ENCODE measurements around the gene SUCNR1. TPM values are rescaled to one million over a fixed set of nuclear protein-coding genes. Genes with fewer than 3 reads are reported as not detected.

SUCNR1 gene
- total RNA-seq, 1 experiment from 2014 or later: not detected

DNA sequence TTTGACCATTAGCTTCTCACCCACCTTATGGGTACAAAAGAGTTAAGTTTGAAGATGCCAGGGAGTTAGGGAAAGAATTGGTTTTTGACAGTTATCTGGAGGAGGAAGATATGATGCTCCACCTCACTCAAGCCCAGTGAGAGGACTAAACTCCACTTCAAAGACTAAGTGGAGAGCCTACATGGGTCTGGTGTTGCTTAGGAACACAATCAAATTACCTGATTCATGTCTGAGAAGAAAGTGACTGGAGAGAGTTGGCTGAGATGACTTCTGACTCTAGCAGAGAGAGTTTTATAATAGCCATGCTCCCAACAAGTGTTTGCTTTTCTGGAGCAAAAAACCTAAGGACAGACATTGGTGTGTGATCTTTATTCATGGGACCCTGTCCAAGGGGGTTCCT is 43.3 kb downstream of the SUCNR1 start:
- Mint-ChIP-seq H3K9me3 (ENCODE audit: unreplicated experiment) (no peaks in the 10 kb centered on the region), H3K27me3 (ENCODE audit: insufficient read depth, unreplicated experiment) (no peaks in the 10 kb centered on the region), H3K27ac (ENCODE audit: low read depth, unreplicated experiment) (no peak overlapping the region), H3K4me3 (ENCODE audit: unreplicated experiment) (no peak overlapping the region), H3K4me1 (ENCODE audit: insufficient read depth, unreplicated experiment) (no peaks in the 10 kb centered on the region), H3K36me3 (ENCODE audit: insufficient read depth, unreplicated experiment) (no peaks in the 10 kb centered on the region)
- BruUV-seq (replicated peaks): no TSS peak
- DNase-seq (ENCODE audit: unreplicated experiment): no peak
- CTCF ChIA-PET: interaction anchor here (0.5 to 1.0 kb wide), 8 partner anchors 79 to 965 kb away, joined by 3 to 5 read pairs (median 3); no protein-coding TSS in a partner anchor
- POLR2A ChIA-PET: no interaction called here
- no peak for TF ChIP-seq CTCF (IDR thresholded peaks at IDR 0.05; ENCODE audit: unreplicated experiment)
- intact Hi-C loops (cut with micrococcal nuclease): loop anchor here (5.0 kb wide), 2 partner anchors 689 to 749 kb away; no protein-coding TSS in a partner anchor

DNA sequence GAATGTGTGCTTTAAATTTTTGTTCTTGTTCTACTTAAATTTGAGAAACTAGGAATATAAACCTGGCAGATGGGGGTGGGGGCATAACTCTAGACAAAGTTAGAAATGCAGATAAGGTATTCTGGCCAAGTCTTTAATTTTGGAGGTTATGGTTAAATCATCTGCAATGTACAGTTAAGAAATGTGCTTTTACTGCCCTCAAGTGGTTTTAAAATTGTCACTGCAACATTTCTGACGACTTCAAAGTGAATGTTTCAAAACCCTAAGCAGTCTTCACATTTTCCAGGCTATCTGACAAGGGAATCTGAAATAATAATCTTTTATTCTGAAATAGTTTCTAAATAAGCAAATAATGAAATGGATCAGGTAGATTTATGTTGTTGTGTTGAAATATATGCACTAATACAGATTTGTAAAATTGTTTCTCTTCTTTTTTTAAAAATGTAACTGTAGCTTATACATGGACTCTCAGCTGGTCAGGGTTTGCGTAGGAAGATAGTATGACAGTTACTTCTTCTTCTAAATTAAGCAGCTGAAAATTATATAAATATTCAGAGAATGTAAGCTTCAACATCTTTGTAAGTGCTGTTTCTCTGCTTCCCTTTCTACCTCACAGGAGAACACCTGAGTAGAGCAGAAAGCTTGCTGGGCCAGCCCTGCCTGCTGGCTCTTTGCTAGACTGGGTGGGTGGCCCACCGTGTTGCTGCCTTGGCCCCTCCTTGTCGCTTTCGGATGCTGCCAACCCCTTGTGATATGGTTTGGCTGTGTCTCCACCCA is 45.0 kb downstream of the SUCNR1 start:
- Mint-ChIP-seq H3K9me3 (ENCODE audit: unreplicated experiment) (no peaks in the 10 kb centered on the region), H3K27me3 (ENCODE audit: insufficient read depth, unreplicated experiment) (no peaks in the 10 kb centered on the region), H3K27ac (ENCODE audit: low read depth, unreplicated experiment) (no peak overlapping the region), H3K4me3 (ENCODE audit: unreplicated experiment) (no peak overlapping the region), H3K4me1 (ENCODE audit: insufficient read depth, unreplicated experiment) (no peaks in the 10 kb centered on the region), H3K36me3 (ENCODE audit: insufficient read depth, unreplicated experiment) (no peaks in the 10 kb centered on the region)
- no TSS peak for BruUV-seq (replicated peaks)
- intact Hi-C loops (cut with micrococcal nuclease): loop anchor here (1.0 to 5.0 kb wide), 6 partner anchors 79 to 751 kb away; no protein-coding TSS in a partner anchor
- POLR2A ChIA-PET: interaction anchor here (0.5 kb wide), 1 partner anchor 9 kb away, joined by 4 read pairs; no protein-coding TSS in a partner anchor
- TF ChIP-seq CTCF (IDR thresholded peaks at IDR 0.05; ENCODE audit: unreplicated experiment): peak; percentile 70
- peak; percentile 50 for DNase-seq (ENCODE audit: unreplicated experiment)
- CTCF ChIA-PET: interaction anchor here (0.6 to 4.1 kb wide), 26 partner anchors 8 to 693 kb away, joined by 3 to 38 read pairs (median 4); no protein-coding TSS in a partner anchor

GRCh38 chr3:151919030-151919328 is 45.5 kb downstream of the SUCNR1 start:
- H3K4me1 Mint-ChIP-seq (ENCODE audit: insufficient read depth, unreplicated experiment): peaks cover 5% of the 10 kb centered on the region
- ChIA-PET CTCF (interaction anchor here (0.5 to 4.1 kb wide), 27 partner anchors 8 to 694 kb away, joined by 3 to 38 read pairs (median 4); no protein-coding TSS in a partner anchor), POLR2A (interaction anchor here (0.6 kb wide), 1 partner anchor 125 kb away, joined by 3 read pairs; no protein-coding TSS in a partner anchor)
- no peak overlapping the region for H3K27ac Mint-ChIP-seq (ENCODE audit: low read depth, unreplicated experiment)
- H3K4me3 Mint-ChIP-seq (ENCODE audit: unreplicated experiment): no peak overlapping the region
- BruUV-seq (replicated peaks): no TSS peak
- H3K36me3 Mint-ChIP-seq (ENCODE audit: insufficient read depth, unreplicated experiment): no peaks in the 10 kb centered on the region
- no peaks in the 10 kb centered on the region for H3K9me3 Mint-ChIP-seq (ENCODE audit: unreplicated experiment)
- no peak for DNase-seq (ENCODE audit: unreplicated experiment)
- TF ChIP-seq CTCF (IDR thresholded peaks at IDR 0.05; ENCODE audit: unreplicated experiment): no peak
- intact Hi-C loops (cut with micrococcal nuclease): loop anchor here (5.0 kb wide), 2 partner anchors 692 to 752 kb away; no protein-coding TSS in a partner anchor
- H3K27me3 Mint-ChIP-seq (ENCODE audit: insufficient read depth, unreplicated experiment): no peaks in the 10 kb centered on the region

DNA sequence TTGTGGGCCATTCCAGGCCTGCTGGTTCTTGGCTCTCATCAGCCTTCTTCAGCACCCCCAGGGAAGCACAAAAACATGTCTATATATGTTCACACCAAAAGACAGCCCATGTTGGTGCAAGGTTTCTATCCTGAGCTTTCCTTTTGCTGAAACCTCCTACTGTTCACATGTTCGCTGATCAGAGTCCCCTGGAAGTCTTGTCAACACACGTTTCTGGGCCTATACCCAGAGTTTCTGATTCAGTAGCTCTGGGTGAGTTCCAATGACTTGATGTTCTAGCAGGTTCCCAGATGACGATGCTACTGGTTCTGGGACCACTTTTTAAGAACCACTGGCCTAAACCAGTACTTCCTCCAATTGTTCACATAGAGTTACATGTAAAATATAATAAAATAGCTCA is 46.0 kb downstream of the SUCNR1 start:
- ChIA-PET POLR2A (interaction anchor here (0.6 to 1.0 kb wide), 2 partner anchors 96 to 125 kb away, joined by 3 to 4 read pairs; no protein-coding TSS in a partner anchor), CTCF (interaction anchor here (0.5 to 4.1 kb wide), 19 partner anchors 8 to 694 kb away, joined by 3 to 38 read pairs (median 3); no protein-coding TSS in a partner anchor)
- no TSS peak for BruUV-seq (replicated peaks)
- Mint-ChIP-seq H3K36me3 (ENCODE audit: insufficient read depth, unreplicated experiment) (no peaks in the 10 kb centered on the region), H3K27ac (ENCODE audit: low read depth, unreplicated experiment) (no peak overlapping the region), H3K27me3 (ENCODE audit: insufficient read depth, unreplicated experiment) (no peaks in the 10 kb centered on the region), H3K4me1 (ENCODE audit: insufficient read depth, unreplicated experiment) (peaks cover 9% of the 10 kb centered on the region), H3K9me3 (ENCODE audit: unreplicated experiment) (no peaks in the 10 kb centered on the region), H3K4me3 (ENCODE audit: unreplicated experiment) (no peak overlapping the region)
- no peak for DNase-seq (ENCODE audit: unreplicated experiment)
- intact Hi-C loops (cut with micrococcal nuclease): loop anchor here (5.0 kb wide), 2 partner anchors 692 to 752 kb away; no protein-coding TSS in a partner anchor
- no peak for TF ChIP-seq CTCF (IDR thresholded peaks at IDR 0.05; ENCODE audit: unreplicated experiment)
